Fibroblast of lung (primary cell): ENCODE measurements around the gene FNIP1. TPM values are rescaled to one million over a fixed set of nuclear protein-coding genes. Genes with fewer than 3 reads are reported as not detected.
A peak's percentile ranks its signal among the peaks of the same experiment; 100 is the strongest.

ENCODE experiments used
- DNase-seq, 2 donors: peaks; one replicate each; pipeline versions ENCODE4 v3.0.0 to v3.0.0-alpha.2; 2010; ENCODE audit warnings: low read depth in 2 of 2
- H2AFZ ChIP-seq: 2 replicates; pipeline ENCODE4 v1.5.1; 2012; ENCODE audit warnings: low read length, control low read depth, inconsistent platforms
- H3K27ac ChIP-seq: 2 replicates; pipeline ENCODE4 v1.5.1; 2011; ENCODE audit warnings: low read length, control low read depth; ENCODE audit not compliant: insufficient read depth
- H3K27me3 ChIP-seq: 2 replicates; pipeline ENCODE4 v1.5.1; 2011; ENCODE audit warnings: mild to moderate bottlenecking, low read length; ENCODE audit not compliant: control insufficient read depth, insufficient read depth
- H3K36me3 ChIP-seq: 2 replicates; pipeline ENCODE4 v1.5.1; 2011; ENCODE audit warnings: low read length; ENCODE audit not compliant: control insufficient read depth, insufficient read depth
- H3K4me1 ChIP-seq: 2 replicates; pipeline ENCODE4 v1.5.1; 2011; ENCODE audit warnings: low read length; ENCODE audit not compliant: control insufficient read depth, insufficient read depth; ENCODE audit errors: extremely low read depth
- H3K4me2 ChIP-seq: 2 replicates; pipeline ENCODE4 v1.5.1; 2011; ENCODE audit warnings: low read length, control low read depth; ENCODE audit not compliant: insufficient read depth; ENCODE audit errors: extremely low read depth
- H3K4me3 ChIP-seq, 4 experiments: fragments of 200-600 bp in 1 of 4; sonication (generic) in 1 of 4; replicated peaks in 1 of 4; 2 replicates each; pipeline ENCODE4 v1.5.1; 2011 to 2016; ENCODE audit warnings: low read length in 4 of 4, low read depth in 3 of 4, mild to moderate bottlenecking in 3 of 4, control low read depth in 2 of 4, inconsistent platforms in 1 of 4, mixed read lengths in 1 of 4; ENCODE audit not compliant: insufficient read depth in 1 of 4; ENCODE audit errors: control extremely low read depth in 1 of 4
- H3K79me2 ChIP-seq: 2 replicates; pipeline ENCODE4 v1.5.1; 2012; ENCODE audit warnings: mild to moderate bottlenecking, low read length, inconsistent platforms; ENCODE audit not compliant: control insufficient read depth, insufficient read depth
- H3K9ac ChIP-seq: 2 replicates; pipeline ENCODE4 v1.5.1; 2011; ENCODE audit warnings: mild to moderate bottlenecking, low read length, control low read depth; ENCODE audit not compliant: insufficient read depth
- H3K9me3 ChIP-seq: 2 replicates; pipeline ENCODE4 v1.5.1; 2012; ENCODE audit warnings: low read depth, low read length; ENCODE audit not compliant: control insufficient read depth, insufficient read depth
- H4K20me1 ChIP-seq: 2 replicates; pipeline ENCODE4 v1.5.1; 2011; ENCODE audit warnings: low read length; ENCODE audit not compliant: control insufficient read depth, insufficient read depth; ENCODE audit errors: extremely low read depth
- EZH2 ChIP-seq: IDR thresholded peaks from 2 replicates; pipeline ENCODE4 v1.5.1; 2012; ENCODE audit warnings: low read length, control low read depth, mild to moderate bottlenecking; ENCODE audit errors: missing control alignments
- polyA plus RNA-seq, 2 donors: library from polyadenylated mRNA; depleted of rRNA in 1 of 2; stranded (reverse) in 1 of 2; unstranded in 1 of 2; fragments of >200 nt; gene quantifications; 2 replicates each; pipeline ENCODE4 v1.2.1, GENCODE V29; 2011 to 2012; ENCODE audit warnings: missing spikeins in 1 of 2
- total RNA-seq: library from RNA; depleted of rRNA; stranded (reverse); fragments of >200 nt; gene quantifications from 2 replicates; pipeline ENCODE4 v1.2.1, GENCODE V29; 2014
- TF ChIP-seq, protein P1 (sequence below), 2 donors: IDR thresholded peaks in 1 of 2; conservative IDR thresholded peaks in 1 of 2; 1 replicate in 1 of 2; 2 replicates in 1 of 2; pipeline ENCODE4 v1.5.1; 2011 to 2012; ENCODE audit warnings: low read length in 2 of 2, control low read depth in 1 of 2, inconsistent platforms in 1 of 2, low read depth in 1 of 2, mild to moderate bottlenecking in 1 of 2

The FNIP1 gene
- total and polyA plus RNA-seq, 2 donors (not counting 1 experiment from before 2014, with no cell fraction given) = 36.4 to 97.8 TPM

DNA sequence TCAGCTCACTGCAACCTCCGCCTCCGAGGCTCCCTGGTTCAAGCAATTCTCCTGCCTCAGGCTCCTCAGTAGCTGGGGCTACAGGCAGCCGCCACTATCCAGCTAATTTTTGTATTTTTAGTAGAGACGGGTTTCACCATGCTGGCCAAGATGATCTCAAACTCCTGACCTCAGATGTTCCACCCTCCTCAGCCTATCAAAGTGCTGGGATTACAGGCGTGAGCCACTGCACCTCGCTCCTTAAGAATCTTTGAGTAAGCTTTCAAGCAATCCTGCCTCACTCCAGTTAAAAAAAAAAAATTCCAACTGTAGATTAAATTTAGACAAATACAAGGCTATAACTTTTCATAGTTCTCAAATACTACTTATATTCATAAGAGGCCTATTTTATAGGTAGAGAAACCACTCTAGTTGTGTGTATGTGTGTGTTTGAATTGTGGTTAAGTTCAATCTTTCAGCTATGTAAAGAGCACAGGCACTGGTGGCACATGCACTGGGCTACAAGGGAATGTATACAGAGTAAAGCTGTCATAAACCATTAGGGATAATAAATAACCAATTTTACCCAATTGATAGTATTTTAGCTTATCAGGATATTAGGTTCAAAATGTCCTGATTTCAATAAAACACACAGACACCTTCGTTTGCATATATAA is 111.2 kb downstream of the FNIP1 start:
- H3K27ac ChIP-seq = no peak overlapping the region
- no peak overlapping the region for H2AFZ ChIP-seq
- no peaks in the 10 kb centered on the region for H3K9me3 ChIP-seq
- no peaks in the 10 kb centered on the region for H3K79me2 ChIP-seq
- H3K36me3 ChIP-seq = peaks cover 3% of the 10 kb centered on the region
- TF ChIP-seq, protein P1, sequence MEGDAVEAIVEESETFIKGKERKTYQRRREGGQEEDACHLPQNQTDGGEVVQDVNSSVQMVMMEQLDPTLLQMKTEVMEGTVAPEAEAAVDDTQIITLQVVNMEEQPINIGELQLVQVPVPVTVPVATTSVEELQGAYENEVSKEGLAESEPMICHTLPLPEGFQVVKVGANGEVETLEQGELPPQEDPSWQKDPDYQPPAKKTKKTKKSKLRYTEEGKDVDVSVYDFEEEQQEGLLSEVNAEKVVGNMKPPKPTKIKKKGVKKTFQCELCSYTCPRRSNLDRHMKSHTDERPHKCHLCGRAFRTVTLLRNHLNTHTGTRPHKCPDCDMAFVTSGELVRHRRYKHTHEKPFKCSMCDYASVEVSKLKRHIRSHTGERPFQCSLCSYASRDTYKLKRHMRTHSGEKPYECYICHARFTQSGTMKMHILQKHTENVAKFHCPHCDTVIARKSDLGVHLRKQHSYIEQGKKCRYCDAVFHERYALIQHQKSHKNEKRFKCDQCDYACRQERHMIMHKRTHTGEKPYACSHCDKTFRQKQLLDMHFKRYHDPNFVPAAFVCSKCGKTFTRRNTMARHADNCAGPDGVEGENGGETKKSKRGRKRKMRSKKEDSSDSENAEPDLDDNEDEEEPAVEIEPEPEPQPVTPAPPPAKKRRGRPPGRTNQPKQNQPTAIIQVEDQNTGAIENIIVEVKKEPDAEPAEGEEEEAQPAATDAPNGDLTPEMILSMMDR (conservative IDR thresholded peaks at IDR 0.05 in 1 of 2, IDR thresholded peaks at IDR 0.05 in 1 of 2; ENCODE audit: low read depth in 1 of 2, low read length in 2 of 2) = no peak
- no peak for TF ChIP-seq EZH2
- H3K4me1 ChIP-seq = peaks cover 2% of the 10 kb centered on the region
- no peak overlapping the region for H3K9ac ChIP-seq
- no peak for DNase-seq
- no peaks in the 10 kb centered on the region for H3K27me3 ChIP-seq
- H3K4me2 ChIP-seq = no peak overlapping the region
- no peak overlapping the region for H3K4me3 ChIP-seq
- no peaks in the 10 kb centered on the region for H4K20me1 ChIP-seq

DNA sequence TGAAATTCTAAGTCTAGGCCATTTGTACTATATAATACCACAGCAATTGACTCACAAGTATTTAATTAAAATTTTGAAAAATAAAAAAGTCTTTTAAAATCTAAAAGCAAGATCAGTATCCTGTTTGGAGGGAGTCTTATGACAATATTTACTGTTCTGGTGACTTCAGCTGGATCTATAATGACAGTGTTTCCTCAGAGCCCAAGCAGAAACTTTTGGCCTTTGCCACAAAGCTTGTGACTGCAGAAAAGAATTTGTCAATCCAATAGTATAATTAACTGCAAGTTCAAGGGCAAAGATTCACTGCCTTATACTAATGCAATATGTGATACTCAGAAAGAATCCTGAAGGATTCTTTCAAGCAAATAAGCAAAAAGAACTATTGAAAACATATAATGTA is 112.2 kb downstream of the FNIP1 start:
- no peak overlapping the region for H3K4me3 ChIP-seq
- H4K20me1 ChIP-seq = no peaks in the 10 kb centered on the region
- H3K9me3 ChIP-seq = no peaks in the 10 kb centered on the region
- no peak overlapping the region for H2AFZ ChIP-seq
- no peak overlapping the region for H3K27ac ChIP-seq
- H3K36me3 ChIP-seq = no peaks in the 10 kb centered on the region
- no peak overlapping the region for H3K4me2 ChIP-seq
- no peaks in the 10 kb centered on the region for H3K27me3 ChIP-seq
- TF ChIP-seq EZH2 = no peak
- TF ChIP-seq, protein P1 (conservative IDR thresholded peaks at IDR 0.05 in 1 of 2, IDR thresholded peaks at IDR 0.05 in 1 of 2; ENCODE audit: low read depth in 1 of 2, low read length in 2 of 2) = no peak
- H3K4me1 ChIP-seq = peaks cover 2% of the 10 kb centered on the region
- no peaks in the 10 kb centered on the region for H3K79me2 ChIP-seq
- no peak overlapping the region for H3K9ac ChIP-seq
- DNase-seq = no peak

DNA sequence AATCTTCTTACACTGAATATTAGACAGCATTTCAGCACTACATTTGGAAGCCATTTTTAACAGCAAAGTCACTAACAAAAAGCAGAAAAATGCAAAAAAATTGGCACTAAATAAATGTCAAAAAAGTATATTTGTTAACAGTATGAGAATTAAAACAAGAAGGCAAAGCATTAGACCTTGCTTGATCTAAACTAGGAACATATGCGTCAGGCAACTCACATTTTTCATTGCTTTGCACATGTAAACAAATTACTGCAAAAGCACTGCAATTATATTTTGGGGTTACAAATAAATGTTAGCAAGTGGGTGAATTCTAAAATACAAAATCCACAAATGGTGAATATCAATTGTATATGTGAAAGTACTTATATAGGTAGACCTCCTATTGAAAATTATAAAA is 112.8 kb downstream of the FNIP1 start:
- Histone ChIP-seq H3K27ac (no peak overlapping the region), H3K27me3 (no peaks in the 10 kb centered on the region), H2AFZ (no peak overlapping the region), H3K4me1 (peaks cover 4% of the 10 kb centered on the region), H4K20me1 (no peaks in the 10 kb centered on the region), H3K4me3 (no peak overlapping the region), H3K9ac (no peak overlapping the region), H3K4me2 (no peak overlapping the region), H3K36me3 (no peaks in the 10 kb centered on the region), H3K79me2 (no peaks in the 10 kb centered on the region), H3K9me3 (no peaks in the 10 kb centered on the region)
- DNase-seq = peak in 1 of 2 donors; percentile 22
- TF ChIP-seq EZH2 = no peak
- TF ChIP-seq, protein P1 (conservative IDR thresholded peaks at IDR 0.05 in 1 of 2, IDR thresholded peaks at IDR 0.05 in 1 of 2; ENCODE audit: low read depth in 1 of 2, low read length in 2 of 2) = no peak
